ENCODE results near the gene CNTNAP4. TPM values are rescaled to one million over a fixed set of nuclear protein-coding genes. Genes with fewer than 3 reads are reported as not detected.

The CNTNAP4 gene
- total and polyA plus RNA-seq, 5 experiments from 2014 or later, result not detected

DNA sequence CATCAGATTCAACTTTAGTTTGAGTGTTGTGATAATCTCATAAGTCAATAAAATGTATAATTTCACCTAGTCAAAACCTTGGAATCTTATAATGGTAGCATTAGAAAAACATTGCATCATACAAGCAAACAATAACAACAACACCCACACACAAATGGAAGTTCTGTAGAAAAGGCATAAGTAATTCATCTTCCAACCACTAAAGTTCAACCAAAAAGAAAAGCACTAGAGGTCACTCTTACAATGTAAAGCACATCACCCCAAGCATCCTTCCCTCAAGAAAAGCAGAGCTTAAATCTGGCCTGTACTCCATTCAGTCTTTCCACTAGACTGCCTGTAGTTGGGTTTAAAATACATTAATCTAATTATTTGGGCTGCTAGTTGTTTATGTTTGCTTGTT lies 1.8 kb downstream of the CNTNAP4 start:
- ATAC-seq (no peak), DNase-seq (no peak)
- peaks cover 0 to 19% (median 4%) of the 10 kb centered on the region in 5 donors for H3K27me3 Mint-ChIP-seq
- POLR2A ChIA-PET, result no interaction called here
- no peaks in the 10 kb centered on the region for H3K9me3 Mint-ChIP-seq
- H3K4me3 Mint-ChIP-seq, result no peak overlapping the region
- no peaks in the 10 kb centered on the region for H3K4me1 Mint-ChIP-seq
- no peak overlapping the region for H3K27ac Mint-ChIP-seq
- no peaks in the 10 kb centered on the region for H3K36me3 Mint-ChIP-seq

- peaks cover 0 to under 1% (median 0%) of the 10 kb centered on the region in 9 donors for H3K9me3 Mint-ChIP-seq
- H3K4me3 Mint-ChIP-seq, result no peak overlapping the region
- DNase-seq (no peak), ATAC-seq (no peak)
- no peaks in the 10 kb centered on the region for H3K36me3 Mint-ChIP-seq
- POLR2A ChIA-PET, result no interaction called here
- peaks cover 0 to 19% (median 4%) of the 10 kb centered on the region in 5 donors for H3K27me3 Mint-ChIP-seq
- no peaks in the 10 kb centered on the region for H3K4me1 Mint-ChIP-seq
- H3K27ac Mint-ChIP-seq, result no peak overlapping the region
Measured at GRCh38 chr16:76280421-76281215, 3.4 kb downstream of the CNTNAP4 start.

- POLR2A ChIA-PET, result no interaction called here
- no peak for ATAC-seq
- no peak overlapping the region for H3K4me3 Mint-ChIP-seq
Measured at GRCh38 chr16:76287466-76287865, 10.3 kb downstream of the CNTNAP4 start.

GRCh38 chr16:76292218-76292617 lies 15.0 kb downstream of the CNTNAP4 start:
- H3K4me1 Mint-ChIP-seq, result no peaks in the 10 kb centered on the region
- no peak overlapping the region for H3K4me3 Mint-ChIP-seq
- ATAC-seq, result no peak
- POLR2A ChIA-PET, result no interaction called here
- no peak overlapping the region for H3K27ac Mint-ChIP-seq
- no peak for DNase-seq
- H3K36me3 Mint-ChIP-seq, result no peaks in the 10 kb centered on the region
- peaks cover 2 to 31% (median 5%) of the 10 kb centered on the region in 9 donors for H3K9me3 Mint-ChIP-seq
- peaks cover 0 to 4% (median 0%) of the 10 kb centered on the region in 5 donors for H3K27me3 Mint-ChIP-seq

More at GRCh38 chr16:76287466-76287865, 10.3 kb downstream of the CNTNAP4 start:
- H3K4me1 Mint-ChIP-seq, result no peaks in the 10 kb centered on the region
- H3K27me3 Mint-ChIP-seq, result no peaks in the 10 kb centered on the region
- H3K27ac Mint-ChIP-seq, result no peak overlapping the region
- H3K9me3 Mint-ChIP-seq, result peaks cover 2 to 38% (median 5%) of the 10 kb centered on the region in 9 donors
- no peak for DNase-seq
- no peaks in the 10 kb centered on the region for H3K36me3 Mint-ChIP-seq

- Mint-ChIP-seq H3K9me3 (peaks cover 3 to 21% (median 5%) of the 10 kb centered on the region in 9 donors), H3K27ac (no peak overlapping the region), H3K4me1 (no peaks in the 10 kb centered on the region), H3K4me3 (no peak overlapping the region), H3K27me3 (peaks cover 0 to 4% (median 0%) of the 10 kb centered on the region in 5 donors), H3K36me3 (no peaks in the 10 kb centered on the region)
- DNase-seq (no peak), ATAC-seq (no peak)
- POLR2A ChIA-PET, result no interaction called here
Measured at GRCh38 chr16:76293980-76294379, 16.8 kb downstream of the CNTNAP4 start.

DNA sequence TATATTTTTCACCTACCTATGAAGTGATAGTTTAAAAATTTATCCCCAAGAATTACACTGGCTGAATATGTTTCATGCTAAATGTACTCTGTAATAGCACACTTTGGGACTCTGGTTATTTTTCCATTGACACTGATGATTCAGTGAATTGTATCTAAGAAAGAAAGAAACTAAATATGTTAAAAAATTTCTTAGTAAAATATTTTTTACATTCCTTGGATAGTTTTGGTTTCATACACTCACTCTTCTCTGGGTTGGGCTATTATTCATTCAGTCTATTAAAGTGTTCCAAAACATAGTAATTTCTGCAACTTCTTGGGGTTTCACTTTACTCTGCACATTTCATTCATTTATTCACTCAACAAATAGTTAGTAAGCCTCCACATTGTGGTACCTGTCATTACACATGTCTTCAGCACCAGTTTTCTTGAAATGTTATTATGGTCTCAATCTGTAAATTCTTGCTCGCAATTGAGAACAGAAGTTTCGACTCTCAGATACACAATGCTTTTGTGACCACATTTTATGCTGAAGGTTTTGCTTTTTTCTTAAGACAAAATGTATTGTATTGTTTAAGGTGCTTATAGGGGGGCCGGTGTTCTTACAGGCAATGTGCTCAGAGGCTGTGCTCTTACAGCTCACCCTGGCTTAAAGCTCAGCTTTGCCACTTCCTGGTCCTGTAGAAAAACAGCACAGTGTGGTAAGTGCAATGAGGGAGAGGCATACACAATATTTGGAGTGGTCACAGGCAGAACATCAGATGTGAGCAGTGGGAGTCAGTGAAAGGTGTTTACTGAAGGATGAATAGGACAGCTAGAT lies 17.4 kb downstream of the CNTNAP4 start:
- no peak overlapping the region for H3K27ac Mint-ChIP-seq
- POLR2A ChIA-PET, result no interaction called here
- H3K4me3 Mint-ChIP-seq, result no peak overlapping the region
- peaks cover 3 to 21% (median 5%) of the 10 kb centered on the region in 9 donors for H3K9me3 Mint-ChIP-seq
- ATAC-seq, result no peak
- no peak for DNase-seq
- H3K4me1 Mint-ChIP-seq, result no peaks in the 10 kb centered on the region
- no peaks in the 10 kb centered on the region for H3K36me3 Mint-ChIP-seq
- peaks cover 0 to 4% (median 0%) of the 10 kb centered on the region in 5 donors for H3K27me3 Mint-ChIP-seq

- no peak for DNase-seq
- peaks cover 0 to 4% (median 0%) of the 10 kb centered on the region in 5 donors for H3K27me3 Mint-ChIP-seq
- POLR2A ChIA-PET, result no interaction called here
- H3K27ac Mint-ChIP-seq, result no peak overlapping the region
- H3K4me3 Mint-ChIP-seq, result no peak overlapping the region
- peaks cover 0 to 20% (median 4%) of the 10 kb centered on the region in 9 donors for H3K9me3 Mint-ChIP-seq
- no peaks in the 10 kb centered on the region for H3K36me3 Mint-ChIP-seq
- no peak for ATAC-seq
- H3K4me1 Mint-ChIP-seq, result peaks cover 0 to 2% (median 0%) of the 10 kb centered on the region in 4 donors
Measured at GRCh38 chr16:76297941-76298340, 20.7 kb downstream of the CNTNAP4 start.

- no peak overlapping the region for H3K4me3 Mint-ChIP-seq
- H3K36me3 Mint-ChIP-seq, result no peaks in the 10 kb centered on the region
- H3K27me3 Mint-ChIP-seq, result no peaks in the 10 kb centered on the region
- peaks cover 0 to 11% (median 2%) of the 10 kb centered on the region in 9 donors for H3K9me3 Mint-ChIP-seq
- POLR2A ChIA-PET, result no interaction called here
- no peak overlapping the region for H3K27ac Mint-ChIP-seq
- H3K4me1 Mint-ChIP-seq, result peaks cover 0 to 2% (median 0%) of the 10 kb centered on the region in 4 donors
- no peak for DNase-seq
- ATAC-seq, result no peak
Measured at GRCh38 chr16:76303637-76304314, 26.6 kb downstream of the CNTNAP4 start.

- Mint-ChIP-seq H3K27me3 (peaks cover 0 to 3% (median 0%) of the 10 kb centered on the region in 5 donors), H3K36me3 (no peaks in the 10 kb centered on the region), H3K9me3 (peaks cover 0 to 8% (median 2%) of the 10 kb centered on the region in 9 donors), H3K4me1 (no peaks in the 10 kb centered on the region), H3K4me3 (no peak overlapping the region), H3K27ac (no peak overlapping the region)
- POLR2A ChIA-PET, result no interaction called here
- no peak for DNase-seq
- ATAC-seq, result no peak
Measured at GRCh38 chr16:76309639-76310335, 32.6 kb downstream of the CNTNAP4 start.

- ATAC-seq (no peak), DNase-seq (no peak)
- H3K4me3 Mint-ChIP-seq, result no peak overlapping the region
- H3K4me1 Mint-ChIP-seq, result no peaks in the 10 kb centered on the region
- H3K9me3 Mint-ChIP-seq, result peaks cover 0 to 8% (median 2%) of the 10 kb centered on the region in 9 donors
- H3K36me3 Mint-ChIP-seq, result no peaks in the 10 kb centered on the region
- POLR2A ChIA-PET, result no interaction called here
- no peak overlapping the region for H3K27ac Mint-ChIP-seq
- peaks cover 0 to 3% (median 0%) of the 10 kb centered on the region in 5 donors for H3K27me3 Mint-ChIP-seq
Measured at GRCh38 chr16:76311260-76311659, 34.1 kb downstream of the CNTNAP4 start.

DNA sequence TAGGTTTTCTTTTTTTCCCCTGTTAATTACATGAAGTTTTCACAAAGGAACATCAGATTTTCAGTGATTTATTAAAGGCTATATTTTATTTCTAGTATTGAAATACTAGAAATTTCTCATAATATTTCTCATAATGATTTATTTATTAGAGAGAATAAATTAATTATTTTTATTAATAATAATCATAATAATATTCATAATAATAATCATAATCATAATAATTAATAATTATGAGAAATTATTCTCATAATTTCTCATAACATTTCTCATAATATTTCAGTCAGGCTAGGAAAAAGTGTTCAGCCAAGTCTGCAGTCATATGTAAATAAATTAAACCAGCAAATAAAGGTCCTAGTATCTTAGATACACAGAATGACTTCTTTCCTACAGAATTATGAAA lies 41.4 kb downstream of the CNTNAP4 start:
- DNase-seq (no peak), ATAC-seq (no peak)
- no peaks in the 10 kb centered on the region for H3K27me3 Mint-ChIP-seq
- no peak overlapping the region for H3K27ac Mint-ChIP-seq
- no peaks in the 10 kb centered on the region for H3K4me1 Mint-ChIP-seq
- H3K4me3 Mint-ChIP-seq, result no peak overlapping the region
- H3K36me3 Mint-ChIP-seq, result no peaks in the 10 kb centered on the region
- H3K9me3 Mint-ChIP-seq, result peaks cover 0 to 10% (median 2%) of the 10 kb centered on the region in 9 donors
- POLR2A ChIA-PET, result no interaction called here

- peaks cover 0 to 2% (median 0%) of the 10 kb centered on the region in 3 donors for H3K36me3 Mint-ChIP-seq
Measured at GRCh38 chr16:76329106-76329505, 51.9 kb downstream of the CNTNAP4 start.

More at GRCh38 chr16:76329106-76329505, 51.9 kb downstream of the CNTNAP4 start:
- POLR2A ChIA-PET, result no interaction called here
- DNase-seq, result no peak
- H3K4me1 Mint-ChIP-seq, result no peaks in the 10 kb centered on the region
- no peaks in the 10 kb centered on the region for H3K27me3 Mint-ChIP-seq
- H3K9me3 Mint-ChIP-seq, result peaks cover 0 to 21% (median 6%) of the 10 kb centered on the region in 9 donors
- H3K4me3 Mint-ChIP-seq, result no peak overlapping the region
- ATAC-seq, result no peak
- no peak overlapping the region for H3K27ac Mint-ChIP-seq

All from naive thymus-derived CD8-positive, alpha-beta T cell (primary cell).